HG03457 (cell line): ENCODE results near the gene HARBI1.

Source experiments
- ATAC-seq: cut with Tn5 transposase; IDR thresholded peaks from one replicate; pipeline ENCODE4 v1.9.1; 2021; ENCODE audit warnings: moderate number of reproducible peaks; ENCODE audit not compliant: unreplicated experiment

HARBI1 gene

DNA sequence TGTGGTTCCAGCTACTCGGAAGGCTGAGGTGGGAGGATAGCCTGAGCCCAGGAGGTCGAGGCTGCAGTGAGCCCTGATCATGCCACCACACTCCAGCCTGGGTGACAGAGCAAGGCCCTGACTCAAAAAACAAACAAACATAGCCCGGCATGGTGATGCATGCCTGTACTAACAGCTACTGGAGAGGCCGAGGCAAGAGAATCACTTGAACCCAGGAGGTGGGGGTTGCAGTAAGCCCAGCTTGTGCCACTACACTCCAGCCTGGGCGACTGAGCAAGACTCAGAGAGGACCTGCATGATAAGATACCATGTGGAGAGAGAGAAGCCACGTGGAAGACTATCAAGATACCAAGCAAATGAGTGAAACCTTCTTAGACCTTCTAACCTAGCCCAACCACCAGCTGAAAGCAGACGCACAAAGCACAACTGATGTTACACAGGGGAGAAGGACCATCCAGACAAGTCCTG lies 59.3 kb downstream of the HARBI1 start:
- ATAC-seq, result no peak

- ATAC-seq, result no peak
Measured at GRCh38 chr11:46555267-46556054, 61.6 kb downstream of the HARBI1 start.

- no peak for ATAC-seq
Measured at GRCh38 chr11:46554213-46555147, 62.5 kb downstream of the HARBI1 start.

DNA sequence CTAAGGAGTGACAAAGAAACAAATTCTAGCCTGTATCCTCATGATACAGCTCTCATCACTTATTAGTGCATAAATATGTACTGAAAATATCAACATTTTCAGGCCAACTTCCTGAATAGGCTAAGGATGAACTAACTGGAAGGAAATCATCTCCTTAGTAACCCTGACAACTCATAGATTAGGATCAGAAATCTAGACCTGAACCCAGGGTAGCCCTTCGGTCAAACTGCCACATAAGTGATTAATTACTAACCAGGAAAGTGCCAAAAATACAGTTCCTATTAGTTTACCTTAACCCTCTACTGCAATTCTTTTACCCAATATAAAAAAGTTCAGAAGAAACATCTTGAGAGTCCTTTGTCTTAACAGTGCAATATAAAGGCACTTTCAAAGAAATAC lies 63.2 kb downstream of the HARBI1 start:
- ATAC-seq, result no peak
